Erythroblast (primary cell): Measurements from ENCODE around the gene AHR.

Experiments used
- GATA1 ChIP-seq: IDR thresholded peaks from 2 replicates; pipeline ENCODE4 v1.6.1; 2011; ENCODE audit warnings: low read depth, mild to moderate bottlenecking, control low read depth, low read length, moderate library complexity
- POLR2A ChIP-seq: IDR thresholded peaks from 2 replicates; pipeline ENCODE4 v1.6.1; 2011; ENCODE audit warnings: mild to moderate bottlenecking, low read length

- TF ChIP-seq POLR2A = no peak
- TF ChIP-seq GATA1 = no peak
These were observed 70.5 kb downstream of the AHR start for GRCh38 chr7:17368856-17369524.
